ENCODE measurements around the gene TXNIP. TPM values are rescaled to one million over a fixed set of nuclear protein-coding genes. Genes with fewer than 3 reads are reported as not detected.

Gene TXNIP
- total and polyA plus RNA-seq, 7 donors = 887 to 2,747 (median 1,577) TPM

GRCh38 chr1:146010126-146010738 is 13.9 kb upstream of the TXNIP start:
- WGBS, 3 donors = 74 to 84% (median 80%) methylated on average over 8 of the region's 8 CpGs
- Histone ChIP-seq H3K4me3 (no peak overlapping the region), H3K9me3 (no peaks in the 10 kb centered on the region), H3K27ac (peak overlapping the region; percentile 42), H3K27me3 (ENCODE audit: insufficient read depth in 3 of 3, low read length in 2 of 3) (no peaks in the 10 kb centered on the region), H3K4me1 (peaks cover 37% of the 10 kb centered on the region), H3K36me3 (ENCODE audit: insufficient read depth in 1 of 2, low read depth in 1 of 2) (no peaks in the 10 kb centered on the region)
- intact Hi-C loops (cut with DNase I) = loop anchor here (5.0 kb wide), 3 partner anchors 93 to 163 kb away; partner anchors contain the start of genes PEX11B (in 2 of the 2) and NUDT17 (in 1 of the 2)
- no peak for DNase-seq
- TF ChIP-seq CTCF (IDR thresholded peaks at IDR 0.05) = no peak
- no peak for ATAC-seq

GRCh38 chr1:146007489-146008133 is 11.2 kb upstream of the TXNIP start:
- peaks cover 34% of the 10 kb centered on the region for H3K4me1 ChIP-seq
- H3K27me3 ChIP-seq (ENCODE audit: insufficient read depth in 3 of 3, low read length in 2 of 3) = no peaks in the 10 kb centered on the region
- no peak for TF ChIP-seq CTCF (IDR thresholded peaks at IDR 0.05)
- no peaks in the 10 kb centered on the region for H3K9me3 ChIP-seq
- peak overlapping the region; percentile 93 for H3K27ac ChIP-seq
- DNase-seq (no peak), ATAC-seq (peak in 3 of 4 donors; percentile 32 to 45 (median 42))
- H3K36me3 ChIP-seq (ENCODE audit: insufficient read depth in 1 of 2, low read depth in 1 of 2) = no peaks in the 10 kb centered on the region
- intact Hi-C loops (cut with DNase I) = loop anchor here in 1 of 2 donors (1.0 kb wide), 1 partner anchor 32 kb away; no protein-coding TSS in a partner anchor
- H3K4me3 ChIP-seq = peak overlapping the region; percentile 46
- WGBS, 3 donors = 77 to 86% (median 79%) methylated on average over 8 of the region's 8 CpGs

GRCh38 chr1:146001709-146002108 is 5.3 kb upstream of the TXNIP start:
- no peaks in the 10 kb centered on the region for H3K36me3 ChIP-seq (ENCODE audit: insufficient read depth in 1 of 2, low read depth in 1 of 2)
- no peak overlapping the region for H3K4me3 ChIP-seq
- no peak for TF ChIP-seq CTCF (IDR thresholded peaks at IDR 0.05)
- no peak for ATAC-seq
- H3K27me3 ChIP-seq (ENCODE audit: insufficient read depth in 3 of 3, low read length in 2 of 3) = no peaks in the 10 kb centered on the region
- WGBS, 3 donors = 92 to 100% (median 98%) methylated on average over 2 of the region's 2 CpGs
- H3K27ac ChIP-seq = peak overlapping the region; percentile 48
- H3K4me1 ChIP-seq = peaks cover 41% of the 10 kb centered on the region
- intact Hi-C loops (cut with DNase I) = loop anchor here in 1 of 2 donors (5.0 kb wide), 1 partner anchor 54 kb away; no protein-coding TSS in a partner anchor
- H3K9me3 ChIP-seq = no peaks in the 10 kb centered on the region
- DNase-seq = no peak

GRCh38 chr1:145999321-146000024 is 3.1 kb upstream of the TXNIP start:
- peaks cover 25% of the 10 kb centered on the region for H3K4me1 ChIP-seq

More at GRCh38 chr1:145999321-146000024, 3.1 kb upstream of the TXNIP start:
- Histone ChIP-seq H3K27ac (peak overlapping the region; percentile 98), H3K9me3 (no peaks in the 10 kb centered on the region), H3K27me3 (ENCODE audit: insufficient read depth in 3 of 3, low read length in 2 of 3) (no peaks in the 10 kb centered on the region), H3K36me3 (ENCODE audit: insufficient read depth in 1 of 2, low read depth in 1 of 2) (peaks cover 12 to 18% of the 10 kb centered on the region in 2 donors), H3K4me3 (peak overlapping the region; percentile 80)
- no peak for TF ChIP-seq CTCF (IDR thresholded peaks at IDR 0.05)
- 4 to 6% (median 4%) methylated on average over 5 of the region's 5 CpGs for WGBS, 3 donors
- peak in 1 of 2 donors; percentile 78 for DNase-seq
- peak; percentile 29 to 49 (median 44) for ATAC-seq
- intact Hi-C loops (cut with DNase I) = loop anchor here in 1 of 2 donors (5.0 kb wide), 1 partner anchor 52 kb away; no protein-coding TSS in a partner anchor

Data from psoas muscle (tissue), 8 donors.